HEK293T (cell line): ENCODE data around the gene PSG6.
"Not testable (repeated sequence)": the region's sequence is repeated elsewhere in the genome, so short reads cannot be mapped to it uniquely, and the experiment has no call there.

Experiments
- ARNT ChIP-seq: fragments of 450-650 bp; IDR thresholded peaks from 2 replicates; pipeline ENCODE4 v1.6.1; 2017; ENCODE audit warnings: mild to moderate bottlenecking
- BHLHE40 ChIP-seq: fragments of 450-650 bp; IDR thresholded peaks from 2 replicates; pipeline ENCODE4 v1.6.1; 2016; ENCODE audit warnings: mild to moderate bottlenecking, moderate library complexity, borderline replicate concordance
- CTBP1 ChIP-seq: fragments of 450-650 bp; IDR thresholded peaks from 2 replicates; pipeline ENCODE4 v1.6.1; 2016; ENCODE audit warnings: borderline replicate concordance
- ELF4 ChIP-seq: fragments of 450-650 bp; IDR thresholded peaks from 2 replicates; pipeline ENCODE4 v1.6.1; 2017; ENCODE audit warnings: antibody characterized with exemption
- FOXK2 ChIP-seq: fragments of 450-650 bp; IDR thresholded peaks from 2 replicates; pipeline ENCODE4 v1.6.1; 2016; ENCODE audit warnings: mild to moderate bottlenecking
- HDGF ChIP-seq: fragments of 450-650 bp; IDR thresholded peaks from 2 replicates; pipeline ENCODE4 v1.6.1; 2017; ENCODE audit warnings: antibody characterized with exemption, borderline replicate concordance
- NFRKB ChIP-seq: fragments of 450-650 bp; IDR thresholded peaks from 2 replicates; pipeline ENCODE4 v1.6.1; 2016; ENCODE audit warnings: mild to moderate bottlenecking, moderate library complexity
- SUZ12 ChIP-seq: fragments of 450-650 bp; IDR thresholded peaks from 2 replicates; pipeline ENCODE4 v1.6.1; 2016; ENCODE audit warnings: mild to moderate bottlenecking
- TF ChIP-seq, protein P1 (sequence below): fragments of 450-650 bp; IDR thresholded peaks from 2 replicates; pipeline ENCODE4 v1.6.1; 2016

DNA sequence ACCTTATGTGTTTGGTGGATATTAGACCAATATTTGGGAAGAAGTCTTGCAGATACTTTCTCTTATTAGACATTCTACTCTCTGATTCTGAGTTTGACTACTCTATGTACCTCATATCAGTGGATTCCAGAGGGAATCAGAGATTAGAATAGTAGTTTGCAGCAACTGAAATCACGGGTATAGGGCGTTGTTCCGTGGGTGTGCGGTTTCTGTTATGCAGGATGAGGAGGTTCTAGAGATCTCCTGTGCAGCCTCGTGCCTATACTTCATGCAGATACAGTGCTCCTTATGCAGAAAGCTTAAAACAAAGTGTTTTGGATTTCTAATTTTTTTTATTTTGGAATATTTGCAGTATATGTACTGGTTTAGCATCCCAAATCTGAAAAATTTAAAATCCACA lies 6.0 kb downstream of the PSG6 start:
- TF ChIP-seq BHLHE40, ARNT, HDGF, SUZ12, FOXK2, NFRKB, CTBP1, ELF4: not testable (repeated sequence)
- TF ChIP-seq, protein P1, sequence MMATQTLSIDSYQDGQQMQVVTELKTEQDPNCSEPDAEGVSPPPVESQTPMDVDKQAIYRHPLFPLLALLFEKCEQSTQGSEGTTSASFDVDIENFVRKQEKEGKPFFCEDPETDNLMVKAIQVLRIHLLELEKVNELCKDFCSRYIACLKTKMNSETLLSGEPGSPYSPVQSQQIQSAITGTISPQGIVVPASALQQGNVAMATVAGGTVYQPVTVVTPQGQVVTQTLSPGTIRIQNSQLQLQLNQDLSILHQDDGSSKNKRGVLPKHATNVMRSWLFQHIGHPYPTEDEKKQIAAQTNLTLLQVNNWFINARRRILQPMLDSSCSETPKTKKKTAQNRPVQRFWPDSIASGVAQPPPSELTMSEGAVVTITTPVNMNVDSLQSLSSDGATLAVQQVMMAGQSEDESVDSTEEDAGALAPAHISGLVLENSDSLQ = not testable (repeated sequence)
